Measurements from ENCODE around the gene DCAF12.

DCAF12 gene

GRCh38 chr9:34131571-34131970, 5.1 kb upstream of the DCAF12 start:
- TF ChIP-seq USF1 (IDR thresholded peaks at IDR 0.05) (no peak), YY1 (IDR thresholded peaks at IDR 0.05; ENCODE audit: low read depth) (no peak), FOXM1 (IDR thresholded peaks at IDR 0.05; ENCODE audit: borderline replicate concordance, low read depth) (no peak), TCF12 (IDR thresholded peaks at IDR 0.05; ENCODE audit: low read depth) (no peak)

- TF ChIP-seq EP300 (IDR thresholded peaks at IDR 0.05; ENCODE audit: borderline replicate concordance), result no peak
- no peak for TF ChIP-seq ZBTB7A (IDR thresholded peaks at IDR 0.05; ENCODE audit: low read depth)
- TF ChIP-seq YY1 (IDR thresholded peaks at IDR 0.05; ENCODE audit: low read depth), result no peak
- no peak for TF ChIP-seq FOXM1 (IDR thresholded peaks at IDR 0.05; ENCODE audit: borderline replicate concordance, low read depth)
- TF ChIP-seq CREB1 (IDR thresholded peaks at IDR 0.05; ENCODE audit: low read depth), result no peak
- TF ChIP-seq CEBPB (IDR thresholded peaks at IDR 0.05), result no peak
- TF ChIP-seq TAF1 (IDR thresholded peaks at IDR 0.05; ENCODE audit: low read depth), result no peak
- TF ChIP-seq TCF12 (IDR thresholded peaks at IDR 0.05; ENCODE audit: low read depth), result no peak
- TF ChIP-seq MAX (IDR thresholded peaks at IDR 0.05), result no peak
- TF ChIP-seq TEAD4 (IDR thresholded peaks at IDR 0.05), result no peak
- TF ChIP-seq REST (IDR thresholded peaks at IDR 0.05; ENCODE audit: low read depth), result no peak
- TF ChIP-seq RAD21 (IDR thresholded peaks at IDR 0.05; ENCODE audit: low read depth), result no peak
- no peak for TF ChIP-seq NFIC (IDR thresholded peaks at IDR 0.05)
Observed at GRCh38 chr9:34127035-34127948, 794 bp upstream of the DCAF12 start.

GRCh38 chr9:34125681-34126206, 754 bp downstream of the DCAF12 start:
- TF ChIP-seq FOXM1 (IDR thresholded peaks at IDR 0.05; ENCODE audit: borderline replicate concordance, low read depth) (no peak), RAD21 (IDR thresholded peaks at IDR 0.05; ENCODE audit: low read depth) (no peak), EGR1 (IDR thresholded peaks at IDR 0.05) (no peak), EP300 (IDR thresholded peaks at IDR 0.05; ENCODE audit: borderline replicate concordance) (no peak), CEBPB (IDR thresholded peaks at IDR 0.05) (no peak), TAF1 (IDR thresholded peaks at IDR 0.05; ENCODE audit: low read depth) (no peak)

- TF ChIP-seq RAD21 (IDR thresholded peaks at IDR 0.05; ENCODE audit: low read depth), result no peak
- TF ChIP-seq CREB1 (IDR thresholded peaks at IDR 0.05; ENCODE audit: low read depth), result no peak
- TF ChIP-seq TEAD4 (IDR thresholded peaks at IDR 0.05), result no peak
- no peak for TF ChIP-seq USF1 (IDR thresholded peaks at IDR 0.05)
- no peak for TF ChIP-seq ZBTB7A (IDR thresholded peaks at IDR 0.05; ENCODE audit: low read depth)
- no peak for TF ChIP-seq YY1 (IDR thresholded peaks at IDR 0.05; ENCODE audit: low read depth)
- no peak for TF ChIP-seq EP300 (IDR thresholded peaks at IDR 0.05; ENCODE audit: borderline replicate concordance)
- no peak for TF ChIP-seq FOXM1 (IDR thresholded peaks at IDR 0.05; ENCODE audit: borderline replicate concordance, low read depth)
- TF ChIP-seq MAX (IDR thresholded peaks at IDR 0.05), result no peak
- no peak for TF ChIP-seq CEBPB (IDR thresholded peaks at IDR 0.05)
- no peak for TF ChIP-seq TCF12 (IDR thresholded peaks at IDR 0.05; ENCODE audit: low read depth)
- TF ChIP-seq TAF1 (IDR thresholded peaks at IDR 0.05; ENCODE audit: low read depth), result no peak
- no peak for TF ChIP-seq NFIC (IDR thresholded peaks at IDR 0.05)
- TF ChIP-seq REST (IDR thresholded peaks at IDR 0.05; ENCODE audit: low read depth), result no peak
- TF ChIP-seq EGR1 (IDR thresholded peaks at IDR 0.05), result no peak
Observed at GRCh38 chr9:34124926-34125325, 1.6 kb downstream of the DCAF12 start.

GRCh38 chr9:34124099-34124498, 2.4 kb downstream of the DCAF12 start:
- no peak for TF ChIP-seq TAF1 (IDR thresholded peaks at IDR 0.05; ENCODE audit: low read depth)

- TF ChIP-seq YY1 (IDR thresholded peaks at IDR 0.05; ENCODE audit: low read depth) (no peak), MAX (IDR thresholded peaks at IDR 0.05) (no peak), TEAD4 (IDR thresholded peaks at IDR 0.05) (no peak), ZBTB7A (IDR thresholded peaks at IDR 0.05; ENCODE audit: low read depth) (no peak), TAF1 (IDR thresholded peaks at IDR 0.05; ENCODE audit: low read depth) (no peak), FOXM1 (IDR thresholded peaks at IDR 0.05; ENCODE audit: borderline replicate concordance, low read depth) (no peak), REST (IDR thresholded peaks at IDR 0.05; ENCODE audit: low read depth) (no peak), RAD21 (IDR thresholded peaks at IDR 0.05; ENCODE audit: low read depth) (no peak), USF1 (IDR thresholded peaks at IDR 0.05) (no peak), TCF12 (IDR thresholded peaks at IDR 0.05; ENCODE audit: low read depth) (no peak), CREB1 (IDR thresholded peaks at IDR 0.05; ENCODE audit: low read depth) (no peak), CEBPB (IDR thresholded peaks at IDR 0.05) (no peak), NFIC (IDR thresholded peaks at IDR 0.05) (no peak), EGR1 (IDR thresholded peaks at IDR 0.05) (no peak), EP300 (IDR thresholded peaks at IDR 0.05; ENCODE audit: borderline replicate concordance) (no peak)
Observed at GRCh38 chr9:34123682-34124081, 2.8 kb downstream of the DCAF12 start.
